Activated CD8-positive, alpha-beta memory T cell treated with anti-CD3 and anti-CD28 coated beads for 4 hours (primary cell): ENCODE measurements around the gene RARS2.
A peak's percentile ranks its signal among the peaks of the same experiment; 100 is the strongest.
"Not testable (repeated sequence)": the region's sequence is repeated elsewhere in the genome, so short reads cannot be mapped to it uniquely, and the experiment has no call there.

ENCODE experiments used
- DNase-seq, 2 donors: peaks; one replicate each; pipeline ENCODE4 v3.0.0-alpha.2; 2020; ENCODE audit warnings: low read depth in 2 of 2

Gene RARS2

DNA sequence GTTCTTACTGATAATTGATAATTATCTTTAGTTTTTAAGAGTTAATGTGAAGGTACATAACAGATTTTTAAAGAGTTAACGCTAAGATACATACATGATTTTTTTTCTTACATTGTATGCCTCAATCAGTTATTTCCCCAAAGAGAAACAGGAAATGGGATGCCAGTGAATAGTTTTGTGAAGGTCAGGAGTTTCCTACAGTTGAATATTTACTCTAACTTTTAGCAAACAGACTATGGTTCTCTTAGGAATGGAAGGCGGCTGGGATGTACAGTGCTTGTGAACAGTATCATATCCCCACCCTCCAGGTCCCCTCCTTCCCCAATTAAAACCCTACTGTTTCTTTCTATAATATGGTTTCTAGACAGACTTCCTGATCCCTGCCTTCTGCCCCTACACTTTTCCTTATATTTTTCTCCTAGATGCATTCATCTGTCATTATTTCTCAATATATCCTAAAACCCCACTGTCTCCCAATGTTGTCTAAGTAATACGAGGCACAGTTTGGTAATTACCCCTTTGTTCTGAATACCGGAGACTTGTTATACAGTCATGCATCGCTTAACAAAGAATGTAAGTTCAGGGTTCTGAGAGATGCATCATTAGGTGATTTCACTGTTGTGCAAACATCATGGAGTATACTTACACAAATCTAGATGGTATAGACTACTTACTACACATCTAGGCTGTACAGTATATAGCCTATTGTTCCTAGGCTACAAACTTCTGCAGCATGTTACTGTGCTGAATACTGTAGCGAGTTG, 87.8 kb downstream of the RARS2 start:
- DNase-seq = no peak

DNA sequence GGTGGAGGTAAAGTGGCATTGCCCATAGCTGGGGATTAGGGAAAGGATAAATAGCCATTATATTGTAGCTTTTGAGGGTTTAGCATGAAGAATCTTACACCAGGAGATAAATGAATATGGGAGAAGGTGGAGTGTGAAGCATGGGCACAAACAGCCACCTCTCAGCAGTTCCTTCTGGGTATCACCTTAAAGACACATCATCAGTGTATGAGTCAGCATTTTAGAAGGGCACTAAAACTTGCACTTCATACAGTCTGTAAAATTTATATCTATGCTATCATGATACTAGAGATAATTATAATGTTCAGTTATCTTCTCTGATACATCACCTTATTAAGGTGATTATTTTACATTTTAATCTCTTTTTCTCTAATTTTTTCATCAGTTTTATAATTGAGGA, 91.7 kb downstream of the RARS2 start:
- no peak for DNase-seq

DNA sequence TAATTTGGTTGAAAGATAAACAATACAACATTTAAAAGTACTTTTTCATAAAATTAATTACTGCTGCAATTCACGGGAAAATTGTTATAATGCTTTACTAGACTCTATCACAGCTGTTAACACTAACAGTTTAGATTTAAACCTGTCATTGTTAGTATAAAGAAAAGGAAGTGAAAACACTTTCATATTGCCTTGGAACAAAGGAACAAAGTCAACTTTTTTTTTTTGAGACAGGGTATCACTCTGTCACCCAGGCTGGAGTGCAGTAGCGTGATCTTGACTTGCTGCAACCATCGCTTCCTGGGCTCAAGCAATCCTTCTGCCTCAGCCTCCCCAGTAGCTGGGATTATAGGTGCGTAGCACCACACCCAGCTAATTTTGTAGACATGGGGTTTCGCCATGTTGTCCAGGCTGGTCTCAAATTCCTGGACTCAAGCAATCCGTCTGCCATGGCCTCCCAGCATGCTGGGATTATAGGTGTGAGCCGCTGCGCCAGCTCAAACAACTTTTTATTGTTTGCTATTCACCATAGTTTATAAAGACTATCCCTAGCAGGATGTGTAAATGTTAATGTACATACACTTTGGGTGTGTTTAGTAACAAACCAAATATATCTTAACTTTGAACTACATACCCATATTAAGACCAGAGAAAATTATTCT, 94.9 kb downstream of the RARS2 start:
- no peak for DNase-seq

DNA sequence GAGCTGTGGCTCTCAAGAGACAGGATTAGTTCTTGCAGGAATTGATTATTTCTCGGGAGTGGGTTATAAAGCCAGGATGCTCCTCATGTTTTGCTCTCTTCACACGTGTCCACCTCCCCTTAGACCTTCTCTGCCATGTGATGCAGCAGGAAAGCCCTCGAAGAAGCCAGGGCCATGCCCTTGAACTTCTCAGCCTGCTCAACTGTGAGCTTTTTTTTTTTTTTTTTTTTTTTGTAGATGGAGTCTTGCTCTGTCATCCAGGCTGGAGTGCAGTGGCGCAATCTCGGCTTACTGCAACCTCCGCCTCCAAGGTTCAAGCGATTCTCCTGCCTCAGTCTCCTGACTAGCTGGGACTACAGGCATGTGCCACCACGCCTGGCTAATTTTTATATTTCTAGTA, 100.5 kb downstream of the RARS2 start:
- DNase-seq = not testable (repeated sequence)

DNA sequence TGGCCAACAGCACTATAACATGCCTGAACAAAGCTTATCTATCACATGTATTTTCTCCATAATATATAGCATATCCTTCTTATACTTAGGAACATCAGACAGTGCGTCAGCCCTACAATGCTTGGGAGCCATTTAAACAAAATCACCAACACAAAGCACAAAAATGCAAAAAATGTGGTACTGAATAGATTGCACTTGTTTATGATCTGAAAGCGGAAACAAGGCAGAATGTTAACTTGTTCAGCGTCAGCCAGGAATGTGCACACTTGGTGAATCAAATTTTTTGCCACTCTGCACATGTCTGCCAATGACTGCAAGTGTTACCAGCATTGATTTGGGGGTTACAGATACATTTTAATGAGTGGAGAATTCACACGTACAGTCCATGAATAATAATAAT, 102.2 kb downstream of the RARS2 start:
- DNase-seq = no peak

DNA sequence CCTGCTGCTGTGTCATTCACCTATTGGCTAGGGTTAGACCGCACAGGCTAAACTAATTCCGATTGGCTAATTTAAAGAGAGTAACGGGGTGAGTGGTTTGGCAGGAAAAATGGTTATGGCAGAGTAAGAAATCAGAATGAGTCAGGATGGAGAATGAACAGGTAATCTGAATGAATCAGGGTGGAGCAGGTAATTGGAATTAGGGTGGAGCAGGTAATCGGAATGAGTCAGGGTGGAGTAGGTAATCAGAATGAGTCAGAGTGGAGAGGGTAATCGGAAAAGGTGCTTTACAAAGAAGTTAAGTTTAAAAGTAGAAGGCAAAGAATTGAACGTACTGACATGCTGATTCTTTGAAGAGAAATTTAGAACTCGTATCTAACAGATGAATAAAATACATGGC, 105.3 kb downstream of the RARS2 start:
- DNase-seq = no peak

DNA sequence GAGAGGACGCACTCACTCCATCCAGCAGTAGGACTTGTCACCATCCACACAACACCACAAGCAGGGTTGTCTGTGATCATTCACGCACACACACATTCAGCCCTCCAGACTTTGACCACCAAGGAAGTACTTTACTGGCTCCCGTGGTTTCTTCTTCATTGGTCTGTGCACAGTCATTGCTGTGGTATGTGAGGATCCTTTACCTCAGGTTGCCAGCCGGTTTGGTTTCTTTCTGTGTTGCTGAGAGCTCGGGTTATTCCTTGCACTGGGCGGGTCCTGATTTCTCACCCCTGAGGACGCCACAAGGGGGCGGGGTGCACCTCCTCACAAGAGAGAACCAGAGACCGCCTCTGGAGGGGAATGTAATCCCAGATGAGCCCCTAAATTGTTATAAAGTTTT, 105.9 kb downstream of the RARS2 start:
- no peak for DNase-seq

DNA sequence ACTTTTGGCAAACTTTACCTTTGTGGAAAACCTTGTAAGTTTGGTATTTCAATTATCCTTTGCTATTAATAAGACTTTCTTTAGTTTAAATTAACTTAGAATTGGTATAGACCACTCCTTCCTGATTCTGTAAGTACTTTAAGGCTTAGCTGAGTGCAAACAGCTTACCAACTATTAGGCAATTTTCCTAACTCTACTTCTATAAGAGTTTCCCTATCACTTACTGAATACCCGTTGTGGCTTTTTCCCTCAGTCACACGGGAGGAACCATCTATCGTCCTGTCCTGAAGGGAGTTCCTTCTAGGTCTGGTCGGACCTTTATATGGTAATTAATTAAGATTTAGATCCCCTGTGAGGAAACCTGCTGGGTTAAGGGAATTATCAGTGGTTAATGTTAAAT, 107.4 kb downstream of the RARS2 start:
- no peak for DNase-seq

DNA sequence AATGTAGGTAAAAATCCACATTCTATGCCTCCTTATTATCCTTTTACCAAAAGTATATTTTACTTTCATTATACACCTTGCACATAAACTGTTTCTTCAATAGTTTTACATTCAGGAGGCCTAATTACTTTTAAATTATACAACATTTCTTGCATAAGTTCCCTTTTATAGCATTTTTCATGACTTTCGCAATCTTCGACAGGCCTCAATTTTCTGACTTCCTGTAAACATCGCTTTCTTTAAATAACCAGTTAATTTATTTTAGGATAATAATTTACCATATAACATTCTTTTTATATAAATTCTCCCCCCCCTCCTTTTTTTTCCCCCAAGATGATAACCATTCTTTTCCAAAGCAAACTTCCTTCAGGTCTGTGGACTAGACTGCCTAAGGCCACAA, 107.9 kb downstream of the RARS2 start:
- no peak for DNase-seq

DNA sequence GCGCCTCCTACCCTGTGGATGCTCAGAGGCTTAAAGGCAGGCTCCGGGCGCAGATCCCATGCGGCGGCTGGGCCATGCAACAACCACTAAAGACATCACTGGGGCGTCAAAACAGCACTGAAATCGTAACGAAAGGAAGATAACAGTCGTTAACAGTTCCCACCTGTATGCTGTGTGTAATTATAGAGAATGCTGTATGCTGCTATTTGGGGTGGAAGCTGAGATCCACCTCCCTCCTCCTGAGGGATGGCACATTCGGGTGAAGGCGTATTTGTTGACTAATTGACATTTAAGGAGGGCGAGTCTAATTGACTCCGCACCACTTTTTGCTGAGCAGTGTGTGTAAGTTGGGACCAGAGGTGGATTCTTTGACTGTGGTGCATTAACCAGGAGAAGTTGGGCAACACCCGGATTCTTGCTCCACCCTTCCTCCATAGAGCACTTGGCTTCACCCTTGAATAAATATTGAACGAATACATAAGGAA, 116.3 kb downstream of the RARS2 start:
- DNase-seq = peak in 1 of 2 donors; percentile 9

DNA sequence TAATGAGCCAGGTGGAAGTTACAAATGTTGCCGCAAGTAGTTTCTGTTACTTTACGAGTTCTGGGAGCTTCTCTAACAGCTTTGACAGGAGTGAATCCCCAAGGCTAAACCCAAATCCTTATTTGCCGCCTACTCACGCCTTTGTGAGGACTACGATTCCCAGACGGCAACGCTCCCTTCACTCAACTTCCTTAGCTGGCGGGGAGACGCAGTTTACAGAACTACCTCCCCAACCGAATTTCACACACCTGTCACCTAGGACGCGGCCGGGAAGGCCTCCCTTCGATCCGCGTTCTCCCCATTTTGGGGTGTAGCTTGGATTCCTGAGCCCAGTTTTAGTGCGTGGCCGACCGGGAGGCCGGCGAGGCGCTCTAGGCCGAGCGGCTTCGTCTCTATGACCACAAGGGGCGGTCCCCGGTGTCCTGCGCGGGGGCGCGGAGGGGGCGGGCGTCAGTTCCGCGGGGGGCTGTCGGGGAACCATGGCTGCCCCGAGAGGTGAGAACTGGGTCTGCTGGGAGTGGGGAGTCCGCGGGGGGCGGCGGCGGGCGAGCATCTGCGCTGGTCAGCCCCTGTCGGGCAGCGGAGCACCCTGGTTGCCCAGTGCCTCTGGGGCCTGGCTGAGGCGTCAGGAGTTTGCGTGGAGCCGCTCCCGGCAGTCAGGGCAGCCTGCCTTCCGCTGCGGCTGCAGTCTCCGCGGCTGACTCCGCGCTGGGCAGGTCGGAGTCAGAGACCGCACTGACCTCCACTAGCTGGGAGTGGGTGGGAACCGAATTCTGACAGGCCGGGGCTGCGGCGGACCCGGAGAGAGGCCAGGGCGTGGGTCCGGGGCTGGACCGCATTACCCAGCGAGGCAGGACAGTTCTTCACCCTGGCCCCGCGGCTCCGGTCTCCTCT, 117.0 kb downstream of the RARS2 start, which contains the start of gene SLC35A1:
TSS of gene SLC35A1 (plus strand) at position 450 of the 894 bp plus-strand sequence. CDS start at position 480, 30 bp downstream.
- peak; percentile 71 to 74 for DNase-seq

DNA sequence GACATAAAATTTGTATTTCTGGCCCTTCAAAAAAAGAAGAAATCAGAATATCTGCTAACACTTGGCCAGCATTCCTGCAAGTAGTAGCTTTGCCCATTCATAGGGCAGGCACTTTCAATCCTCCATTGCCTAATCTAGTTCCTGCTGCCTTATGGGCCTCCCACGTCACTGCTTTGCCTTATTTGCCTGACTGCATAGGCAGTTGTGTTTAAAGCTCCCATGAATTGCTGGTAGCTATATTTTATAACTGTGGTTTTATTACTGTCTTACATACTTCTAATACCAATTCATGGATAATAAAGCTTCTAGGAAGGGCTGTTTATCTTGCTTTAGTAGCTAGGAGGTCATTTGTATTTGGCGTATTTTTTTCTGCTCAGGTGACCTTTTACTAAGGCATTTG, 124.7 kb downstream of the RARS2 start:
- DNase-seq = no peak
